GM19324 (cell line): Measurements from ENCODE around the gene PCGF3.
"Not testable (repeated sequence)": the region's sequence is repeated elsewhere in the genome, so short reads cannot be mapped to it uniquely, and the experiment has no call there.

Experiments used
- ATAC-seq: cut with Tn5 transposase; IDR thresholded peaks from one replicate; pipeline ENCODE4 v1.9.1; 2021; ENCODE audit warnings: mild to moderate bottlenecking, moderate library complexity; ENCODE audit not compliant: unreplicated experiment, low FRiP score

PCGF3 gene

GRCh38 chr4:774419-775092 is 68.9 kb downstream of the PCGF3 start:
- ATAC-seq: not testable (repeated sequence)

GRCh38 chr4:775485-775884 is 69.9 kb downstream of the PCGF3 start:
- not testable (repeated sequence) for ATAC-seq

- ATAC-seq: no peak
Measured at GRCh38 chr4:776743-777441, 71.3 kb downstream of the PCGF3 start.

- no peak for ATAC-seq
Measured at GRCh38 chr4:777520-778262, 72.1 kb downstream of the PCGF3 start.

- ATAC-seq: no peak
Measured at GRCh38 chr4:779555-779954, 73.9 kb downstream of the PCGF3 start.

- not testable (repeated sequence) for ATAC-seq
Measured at GRCh38 chr4:780255-780654, 74.6 kb downstream of the PCGF3 start.

GRCh38 chr4:780716-781492 is 75.3 kb downstream of the PCGF3 start:
- no peak for ATAC-seq

- ATAC-seq: peak; percentile 99
Measured at GRCh38 chr4:781493-782216, 76.0 kb downstream of the PCGF3 start.

GRCh38 chr4:784401-785331 is 79.0 kb downstream of the PCGF3 start:
- ATAC-seq: no peak

GRCh38 chr4:785332-786073 is 79.9 kb downstream of the PCGF3 start:
- ATAC-seq: no peak

- no peak for ATAC-seq
Measured at GRCh38 chr4:786074-786741, 80.6 kb downstream of the PCGF3 start.

GRCh38 chr4:786861-787300 is 81.2 kb downstream of the PCGF3 start:
- no peak for ATAC-seq

GRCh38 chr4:787561-787981 is 81.9 kb downstream of the PCGF3 start:
- ATAC-seq: no peak

- ATAC-seq: no peak
Measured at GRCh38 chr4:788006-788635, 82.5 kb downstream of the PCGF3 start.

- ATAC-seq: no peak
Measured at GRCh38 chr4:788636-789297, 83.1 kb downstream of the PCGF3 start.

GRCh38 chr4:789571-790465 is 84.2 kb downstream of the PCGF3 start:
- ATAC-seq: no peak
